Mucosa of stomach (tissue), 1 donor: ENCODE results near the gene TAS2R10.

Experiments used
- H3K27me3 ChIP-seq: one replicate; pipeline ENCODE4 v1.7.0; 2013; ENCODE audit warnings: mild to moderate bottlenecking, low read length; ENCODE audit not compliant: control insufficient read depth, insufficient read depth
- H3K36me3 ChIP-seq: one replicate; pipeline ENCODE4 v1.7.0; 2013; ENCODE audit warnings: low read length; ENCODE audit not compliant: control insufficient read depth, insufficient read depth
- H3K4me1 ChIP-seq: one replicate; pipeline ENCODE4 v1.7.0; 2013; ENCODE audit warnings: mild to moderate bottlenecking, low read length; ENCODE audit not compliant: control insufficient read depth, insufficient read depth
- H3K4me3 ChIP-seq: one replicate; pipeline ENCODE4 v1.7.0; 2013; ENCODE audit warnings: low read length
- H3K9ac ChIP-seq: one replicate; pipeline ENCODE4 v1.7.0; 2013; ENCODE audit warnings: mild to moderate bottlenecking, low read length, moderate library complexity
- H3K9me3 ChIP-seq: one replicate; pipeline ENCODE4 v1.7.0; 2013; ENCODE audit warnings: mild to moderate bottlenecking, low read length, moderate library complexity; ENCODE audit not compliant: control insufficient read depth
- donor health status: Pancreatic carcinoma.

The TAS2R10 gene, protein sequence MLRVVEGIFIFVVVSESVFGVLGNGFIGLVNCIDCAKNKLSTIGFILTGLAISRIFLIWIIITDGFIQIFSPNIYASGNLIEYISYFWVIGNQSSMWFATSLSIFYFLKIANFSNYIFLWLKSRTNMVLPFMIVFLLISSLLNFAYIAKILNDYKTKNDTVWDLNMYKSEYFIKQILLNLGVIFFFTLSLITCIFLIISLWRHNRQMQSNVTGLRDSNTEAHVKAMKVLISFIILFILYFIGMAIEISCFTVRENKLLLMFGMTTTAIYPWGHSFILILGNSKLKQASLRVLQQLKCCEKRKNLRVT

DNA sequence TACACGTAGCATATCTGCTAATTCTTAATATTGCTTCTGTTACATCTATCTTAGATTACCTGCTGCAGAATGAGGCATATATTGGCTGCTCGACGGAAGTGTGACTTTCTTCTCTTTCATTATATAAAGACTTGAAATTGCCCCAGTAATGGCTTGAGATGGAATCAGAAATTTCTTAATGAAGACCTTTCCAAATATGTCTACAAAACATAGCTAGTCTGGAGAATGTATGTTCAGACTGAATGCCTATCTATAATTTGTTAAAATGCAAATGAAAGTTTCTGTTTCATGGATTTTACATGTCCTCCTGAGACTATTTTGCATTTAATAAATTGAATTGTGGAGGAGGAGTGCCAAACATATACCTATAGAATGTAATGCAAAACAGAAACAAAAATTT is at the start of gene TAS2R10:
Gene TAS2R10 (minus strand): TSS at position 101 of the 400 bp plus-strand sequence. CDS start 89 bp downstream, at position 12.
- Histone ChIP-seq H3K9me3 (no peaks in the 10 kb centered on the region), H3K27me3 (no peaks in the 10 kb centered on the region), H3K9ac (no peak within 1 kb of the TSS), H3K36me3 (no peaks in the 10 kb centered on the region), H3K4me1 (no peaks in the 10 kb centered on the region), H3K4me3 (no peak within 1 kb of the TSS)

DNA sequence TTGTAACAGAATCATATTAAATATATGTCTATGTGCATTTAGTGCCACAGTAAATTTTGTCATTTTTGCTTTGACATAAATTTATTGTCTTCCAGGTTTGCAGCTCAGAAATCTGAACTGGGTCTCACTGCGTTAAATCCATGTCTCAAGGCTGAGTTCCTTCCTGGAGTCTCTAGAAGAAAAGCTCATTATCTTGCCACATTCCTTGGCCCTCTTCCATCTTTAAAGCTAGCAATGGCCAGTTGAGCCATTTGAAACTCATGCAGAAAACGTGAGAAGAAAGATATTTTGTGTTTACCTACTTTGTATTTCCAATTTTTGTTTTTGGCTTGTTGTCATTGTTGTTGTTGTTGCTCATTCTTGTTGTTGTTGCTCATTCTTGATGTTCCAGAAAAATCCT is 47.2 kb upstream of the TAS2R10 start:
- no peak overlapping the region for H3K4me3 ChIP-seq
- no peaks in the 10 kb centered on the region for H3K4me1 ChIP-seq
- no peaks in the 10 kb centered on the region for H3K27me3 ChIP-seq
- H3K9ac ChIP-seq = no peak overlapping the region
- no peaks in the 10 kb centered on the region for H3K36me3 ChIP-seq
- H3K9me3 ChIP-seq = no peaks in the 10 kb centered on the region

DNA sequence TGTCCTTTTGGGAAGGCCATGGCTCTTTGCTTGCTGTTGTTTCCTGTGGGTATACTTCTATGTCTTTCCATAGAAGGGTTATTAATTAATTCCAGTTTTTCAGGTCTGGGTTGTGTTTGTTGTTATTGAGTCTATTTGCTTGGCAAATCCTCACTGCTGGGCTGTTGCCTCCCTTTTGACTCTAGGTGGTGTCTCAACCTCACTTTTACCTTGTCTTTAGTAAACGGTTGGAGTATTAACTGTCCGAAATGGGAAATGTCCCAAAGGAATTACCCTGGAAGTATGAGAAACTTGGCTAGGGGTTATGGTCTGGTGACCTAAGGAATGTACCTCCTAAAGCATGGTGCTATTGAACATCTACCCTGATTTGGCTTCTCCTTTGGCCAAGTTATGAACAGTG is 41.2 kb upstream of the TAS2R10 start:
- Histone ChIP-seq H3K4me1 (no peaks in the 10 kb centered on the region), H3K9me3 (no peaks in the 10 kb centered on the region), H3K9ac (no peak overlapping the region), H3K27me3 (no peaks in the 10 kb centered on the region), H3K36me3 (no peaks in the 10 kb centered on the region), H3K4me3 (no peak overlapping the region)

DNA sequence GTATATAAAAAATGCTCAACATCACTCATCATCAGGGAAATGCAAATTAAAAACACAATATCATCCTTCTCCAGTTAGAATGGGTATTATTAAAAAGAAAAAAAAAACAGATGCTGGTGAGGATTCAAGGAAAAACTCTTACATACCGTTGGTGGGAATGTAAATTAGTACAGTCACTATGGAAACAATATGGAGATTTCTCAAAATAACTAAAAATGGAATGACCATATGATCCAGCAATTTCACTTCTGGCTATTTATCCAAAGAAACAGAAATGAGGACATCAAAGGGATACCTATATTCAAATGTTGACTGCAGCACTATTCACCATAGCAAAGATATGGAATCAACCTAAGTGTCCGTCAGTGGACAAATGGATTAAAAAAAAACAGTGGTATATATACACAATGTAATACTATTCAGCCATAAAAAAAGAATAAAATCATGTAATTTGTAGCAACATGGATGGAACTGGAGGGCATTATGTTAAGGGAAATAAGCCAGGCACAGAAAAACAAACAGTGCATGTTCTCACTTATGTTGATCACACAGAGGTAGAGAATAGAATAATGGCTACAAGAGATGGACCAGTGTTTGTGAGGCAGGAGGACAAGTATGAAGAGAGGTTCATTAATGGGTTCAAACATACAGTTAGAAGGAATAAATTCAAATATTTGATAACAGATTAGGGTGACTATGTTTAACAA is 37.5 kb upstream of the TAS2R10 start:
- H3K36me3 ChIP-seq = no peaks in the 10 kb centered on the region

DNA sequence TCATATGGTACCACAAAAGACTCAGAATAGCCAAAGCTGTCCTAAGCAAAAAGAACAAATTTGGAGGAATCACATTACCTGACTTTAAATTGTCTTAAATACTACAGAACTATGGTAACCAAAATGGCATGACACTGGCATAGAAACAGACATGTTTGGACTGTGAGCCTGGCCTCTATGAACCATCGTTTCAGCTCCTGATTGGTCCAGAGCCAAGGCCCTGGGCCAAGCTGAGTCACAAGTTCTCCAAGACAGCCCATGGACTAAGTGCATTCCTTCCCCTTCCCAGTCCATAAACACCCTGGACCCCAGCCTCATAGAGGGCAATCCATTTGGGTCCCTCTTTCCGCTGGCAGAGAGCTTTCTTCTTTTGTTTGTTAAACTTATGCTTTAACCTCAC is 35.2 kb upstream of the TAS2R10 start:
- no peaks in the 10 kb centered on the region for H3K4me1 ChIP-seq
- H3K27me3 ChIP-seq = no peaks in the 10 kb centered on the region
- no peaks in the 10 kb centered on the region for H3K36me3 ChIP-seq
- H3K9ac ChIP-seq = no peak overlapping the region
- no peaks in the 10 kb centered on the region for H3K9me3 ChIP-seq
- H3K4me3 ChIP-seq = no peak overlapping the region

More for the DNA sequence above, 37.5 kb upstream of the TAS2R10 start:
- no peak overlapping the region for H3K4me3 ChIP-seq
- H3K9me3 ChIP-seq = no peaks in the 10 kb centered on the region
- H3K27me3 ChIP-seq = no peaks in the 10 kb centered on the region
- H3K9ac ChIP-seq = no peak overlapping the region
- no peaks in the 10 kb centered on the region for H3K4me1 ChIP-seq

DNA sequence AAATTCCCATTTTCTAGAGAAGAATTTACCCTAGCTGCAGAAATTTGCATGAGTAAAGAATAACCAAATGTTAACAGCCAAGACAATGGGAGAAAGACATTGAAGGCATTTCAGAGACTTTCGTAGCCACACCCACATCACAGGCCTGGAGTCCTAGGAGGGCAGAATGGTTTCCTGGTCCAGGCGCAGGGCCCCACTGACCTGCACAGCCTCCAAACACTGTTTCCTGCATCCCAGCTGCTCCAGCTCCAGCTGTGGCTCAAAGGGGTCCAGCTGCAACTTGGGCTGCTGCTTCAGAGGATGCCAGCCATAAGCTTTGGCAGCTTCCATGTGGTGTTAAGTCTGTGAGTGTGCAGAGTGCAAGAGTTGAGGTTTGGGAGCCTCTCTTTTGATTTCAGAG is 29.6 kb upstream of the TAS2R10 start:
- Histone ChIP-seq H3K4me1 (no peaks in the 10 kb centered on the region), H3K4me3 (no peak overlapping the region), H3K27me3 (no peaks in the 10 kb centered on the region), H3K36me3 (no peaks in the 10 kb centered on the region), H3K9me3 (no peaks in the 10 kb centered on the region), H3K9ac (no peak overlapping the region)

DNA sequence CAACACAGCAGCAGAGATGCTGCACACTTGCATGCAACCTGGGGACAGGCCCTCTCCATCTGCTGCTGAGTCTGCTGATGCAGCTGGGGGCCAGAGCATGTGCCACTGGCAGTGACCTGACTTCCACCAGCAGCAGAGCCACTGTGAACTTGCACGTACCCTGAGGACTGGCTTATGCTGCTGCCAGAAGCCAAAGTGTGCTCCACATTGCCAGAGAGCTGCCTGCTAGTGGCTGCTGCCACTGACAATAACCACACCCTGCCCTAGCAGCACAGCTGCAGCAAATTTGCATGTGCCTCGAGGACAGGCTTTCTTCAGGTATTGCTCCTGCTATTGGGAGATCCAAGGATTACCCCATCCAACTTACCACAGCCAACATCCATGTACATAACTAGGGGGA is 27.6 kb upstream of the TAS2R10 start:
- no peak overlapping the region for H3K9ac ChIP-seq
- no peaks in the 10 kb centered on the region for H3K9me3 ChIP-seq
- H3K4me1 ChIP-seq = no peaks in the 10 kb centered on the region
- no peak overlapping the region for H3K4me3 ChIP-seq
- no peaks in the 10 kb centered on the region for H3K36me3 ChIP-seq
- no peaks in the 10 kb centered on the region for H3K27me3 ChIP-seq

DNA sequence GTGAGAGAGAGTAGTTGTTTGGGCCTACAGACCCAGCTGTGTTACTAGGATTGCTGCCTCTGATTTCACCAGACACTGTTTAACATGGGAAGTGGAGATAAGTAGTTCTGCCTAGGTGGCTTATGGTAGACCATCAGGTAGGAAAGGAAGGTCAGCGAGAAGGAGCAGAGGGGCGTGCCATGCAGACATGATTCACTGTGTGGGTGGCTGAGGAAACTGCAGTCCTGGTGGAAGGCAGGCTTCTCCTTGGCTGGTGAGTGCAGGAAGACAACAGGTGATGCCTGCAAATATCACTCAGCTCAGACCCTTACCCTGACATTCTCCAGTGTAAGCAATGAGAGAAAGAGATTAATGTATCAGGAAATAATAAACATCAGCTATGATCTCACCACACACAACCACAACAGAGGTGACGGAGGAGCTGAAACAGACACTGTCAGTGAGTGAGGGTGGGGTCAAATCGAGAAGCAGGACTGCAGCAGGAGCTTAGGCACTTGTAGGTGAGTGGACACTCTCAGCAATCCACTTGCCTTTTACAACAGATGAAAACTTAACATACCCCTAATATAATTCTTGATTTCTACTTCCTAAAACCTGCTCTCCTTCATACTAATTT is 25.2 kb upstream of the TAS2R10 start:
- no peak overlapping the region for H3K4me3 ChIP-seq
- no peak overlapping the region for H3K9ac ChIP-seq
- H3K36me3 ChIP-seq = no peaks in the 10 kb centered on the region
- H3K27me3 ChIP-seq = no peaks in the 10 kb centered on the region
- no peaks in the 10 kb centered on the region for H3K4me1 ChIP-seq
- no peaks in the 10 kb centered on the region for H3K9me3 ChIP-seq

DNA sequence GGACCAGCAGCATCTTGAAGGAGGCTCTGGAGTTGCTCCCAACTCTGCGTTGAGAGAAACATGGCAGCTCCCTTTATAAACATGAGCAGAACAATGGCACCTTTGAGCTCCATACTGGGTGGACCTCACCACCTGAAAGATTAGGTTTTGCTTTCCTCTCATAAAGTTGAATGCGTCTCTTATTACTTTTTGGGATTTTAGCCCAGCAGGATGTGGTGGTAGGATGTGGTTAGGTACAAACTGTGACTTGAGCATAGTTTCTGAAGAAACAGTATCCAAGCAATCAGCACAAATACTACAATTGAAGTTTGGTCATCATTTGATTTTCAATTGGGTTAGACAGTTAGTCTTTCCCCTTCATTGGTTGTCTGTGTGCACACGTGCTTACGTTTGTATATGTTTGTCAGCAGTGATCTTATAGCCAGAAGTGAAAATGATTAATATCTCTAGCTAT is 23.3 kb upstream of the TAS2R10 start, which contains the start of gene PRR4:
Gene PRR4 (minus strand): TSS at position 51 of the 454 bp plus-strand sequence. CDS start 38 bp downstream, at position 13.
- Histone ChIP-seq H3K36me3 (no peaks in the 10 kb centered on the region), H3K4me3 (no peak within 1 kb of the TSS), H3K4me1 (no peaks in the 10 kb centered on the region), H3K9ac (no peak within 1 kb of the TSS), H3K27me3 (no peaks in the 10 kb centered on the region), H3K9me3 (no peaks in the 10 kb centered on the region)

DNA sequence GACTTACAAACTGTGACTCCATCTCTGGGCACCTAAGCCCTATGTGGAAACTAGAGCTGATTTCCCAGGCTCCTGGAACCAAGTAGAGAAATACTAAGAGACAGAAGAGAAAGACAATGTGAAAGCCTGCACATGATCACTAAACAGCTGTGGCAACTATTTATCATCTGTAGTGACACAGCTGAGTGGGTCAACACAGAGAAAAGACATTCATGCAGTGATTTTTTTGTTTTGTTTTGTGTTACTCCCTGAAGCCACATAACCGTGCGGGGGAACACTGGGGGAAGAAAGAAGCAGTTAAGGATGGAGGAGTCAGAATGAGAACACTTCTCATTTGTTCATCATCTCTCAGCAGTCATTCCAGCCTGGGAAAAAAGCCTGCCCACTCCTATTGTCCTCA is 21.6 kb upstream of the TAS2R10 start:
- no peaks in the 10 kb centered on the region for H3K9me3 ChIP-seq
- no peaks in the 10 kb centered on the region for H3K4me1 ChIP-seq
- H3K9ac ChIP-seq = no peak overlapping the region
- H3K4me3 ChIP-seq = no peak overlapping the region
- H3K36me3 ChIP-seq = no peaks in the 10 kb centered on the region
- no peaks in the 10 kb centered on the region for H3K27me3 ChIP-seq

DNA sequence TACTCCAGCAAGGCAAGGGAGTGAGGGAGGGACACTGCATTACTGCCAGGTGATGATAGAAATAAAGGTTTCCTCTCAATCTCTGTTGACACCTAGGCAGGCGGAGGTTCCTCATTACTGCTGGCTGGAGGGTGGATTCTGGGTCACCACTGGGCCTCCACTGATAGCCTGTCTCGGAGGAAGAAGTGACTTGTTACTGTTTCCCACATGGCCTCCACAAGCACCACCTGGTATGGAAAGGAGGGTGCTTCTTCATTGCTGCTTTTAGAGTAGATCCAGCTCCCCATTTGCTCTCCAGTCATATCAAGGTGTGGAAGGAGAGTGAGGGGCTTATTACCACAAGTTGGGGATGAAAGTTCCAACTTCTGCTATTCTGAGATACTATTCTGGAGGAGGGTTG is 16.7 kb upstream of the TAS2R10 start:
- H3K9me3 ChIP-seq = no peaks in the 10 kb centered on the region
- no peaks in the 10 kb centered on the region for H3K4me1 ChIP-seq
- H3K36me3 ChIP-seq = no peaks in the 10 kb centered on the region
- no peaks in the 10 kb centered on the region for H3K27me3 ChIP-seq
- H3K4me3 ChIP-seq = no peak overlapping the region
- no peak overlapping the region for H3K9ac ChIP-seq

DNA sequence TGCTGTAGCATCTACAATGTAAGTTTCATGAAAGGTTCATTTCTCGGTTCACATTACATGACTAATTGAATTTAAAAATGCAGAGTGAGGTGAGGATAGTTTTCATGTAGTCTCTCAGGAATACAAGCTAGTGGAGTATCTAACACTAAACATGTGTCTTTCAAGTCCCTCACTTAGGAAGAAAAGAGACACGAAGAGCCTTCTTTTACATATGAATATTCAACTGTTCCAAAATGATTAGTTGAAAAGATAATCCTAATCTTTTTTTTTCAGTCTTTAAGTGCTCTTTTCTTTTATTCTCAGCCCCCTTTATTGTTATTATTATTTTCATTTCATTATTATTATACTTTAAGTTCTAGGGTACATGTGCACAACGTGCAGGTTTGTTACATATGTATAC is 12.3 kb upstream of the TAS2R10 start:
- H3K9me3 ChIP-seq = no peaks in the 10 kb centered on the region
- H3K9ac ChIP-seq = no peak overlapping the region
- no peak overlapping the region for H3K4me3 ChIP-seq
- H3K4me1 ChIP-seq = no peaks in the 10 kb centered on the region
- no peaks in the 10 kb centered on the region for H3K27me3 ChIP-seq
- H3K36me3 ChIP-seq = no peaks in the 10 kb centered on the region
